K562 (cell line): ENCODE measurements around the gene STX17.

Experiments used
- BRCA1 ChIP-seq, 2 experiments: fragments of 450-650 bp in 1 of 2; sonication (generic) in 1 of 2; formaldehyde crosslinking in 1 of 2; IDR thresholded peaks; 2 replicates each; pipeline versions ENCODE4 v1.5.0 to v1.6.1; 2017 to 2020; ENCODE audit warnings: mild to moderate bottlenecking in 1 of 2, missing genetic modification reagents in 1 of 2
- CBX3 ChIP-seq, 2 experiments: IDR thresholded peaks; 1 replicate in 1 of 2; 2 replicates in 1 of 2; pipeline ENCODE4 v1.6.1; 2012; ENCODE audit warnings: inconsistent platforms in 2 of 2, low read length in 2 of 2, borderline replicate concordance in 1 of 2, control low read depth in 1 of 2
- CEBPB ChIP-seq: fragments of 450-650 bp; IDR thresholded peaks from 2 replicates; pipeline ENCODE4 v1.6.1; 2016; ENCODE audit warnings: missing genetic modification characterization, missing compliant biosample characterization
- FOXP1 ChIP-seq: sonication (generic); formaldehyde crosslinking; IDR thresholded peaks from 2 replicates; pipeline ENCODE4 v1.8.0; 2022; ENCODE audit warnings: mild to moderate bottlenecking, missing genetic modification reagents
- KDM4B ChIP-seq, 2 experiments: fragments of 450-650 bp in 1 of 2; sonication (generic) in 1 of 2; IDR thresholded peaks; 2 replicates each; pipeline ENCODE4 v1.6.1; 2016 to 2017; ENCODE audit warnings: borderline replicate concordance in 2 of 2, antibody characterized with exemption in 1 of 2, low read depth in 1 of 2, mild to moderate bottlenecking in 1 of 2
- MTF1 ChIP-seq: fragments of 250-450 bp; sonication (Bioruptor Pico); IDR thresholded peaks from 2 replicates; pipeline ENCODE4 v1.9.0; 2021; ENCODE audit warnings: moderate library complexity, mild to moderate bottlenecking, inconsistent platforms, borderline replicate concordance
- POLR3G ChIP-seq: IDR thresholded peaks from 2 replicates; pipeline ENCODE4 v1.6.1; 2011; ENCODE audit not compliant: insufficient read length, insufficient replicate concordance; ENCODE audit errors: extremely low read depth
- TBP ChIP-seq: optimal IDR thresholded peaks from 2 replicates; pipeline ENCODE3; 2011; ENCODE audit warnings: low read depth, low read length, improper control_type of control experiment
- ZC3H8 ChIP-seq: fragments of 450-650 bp; IDR thresholded peaks from 2 replicates; pipeline ENCODE4 v1.6.1; 2017
- TF ChIP-seq, protein P1 (sequence below): fragments of 250-450 bp; sonication (Bioruptor Pico); IDR thresholded peaks from 2 replicates; pipeline ENCODE4 v1.5.0; 2020; ENCODE audit warnings: mild to moderate bottlenecking, borderline replicate concordance
- TF ChIP-seq, protein P2 (sequence below), 2 experiments: fragments of 450-650 bp in 1 of 2; sonication (generic) in 1 of 2; formaldehyde crosslinking; conservative IDR thresholded peaks; 2 replicates each; pipeline versions ENCODE4 v1.4.0 to v1.8.1; 2020 to 2022; ENCODE audit warnings: mild to moderate bottlenecking in 1 of 2, missing genetic modification reagents in 1 of 2
- TF ChIP-seq, protein P3 (sequence below), 3 experiments: IDR thresholded peaks in 2 of 3; conservative IDR thresholded peaks in 1 of 3; 2 replicates each; pipeline ENCODE4 v1.5.1; 2011 to 2012; ENCODE audit warnings: low read length in 3 of 3, mild to moderate bottlenecking in 3 of 3, control low read depth in 2 of 3, improper control_type of control experiment in 1 of 3, inconsistent platforms in 1 of 3, low read depth in 1 of 3, mixed read lengths in 1 of 3, moderate library complexity in 1 of 3; ENCODE audit not compliant: insufficient read depth in 2 of 3
- TF ChIP-seq, protein P4 (sequence below): fragments of 450-650 bp; IDR thresholded peaks from 2 replicates; pipeline ENCODE4 v1.6.1; 2016; ENCODE audit warnings: antibody characterized with exemption

DNA sequence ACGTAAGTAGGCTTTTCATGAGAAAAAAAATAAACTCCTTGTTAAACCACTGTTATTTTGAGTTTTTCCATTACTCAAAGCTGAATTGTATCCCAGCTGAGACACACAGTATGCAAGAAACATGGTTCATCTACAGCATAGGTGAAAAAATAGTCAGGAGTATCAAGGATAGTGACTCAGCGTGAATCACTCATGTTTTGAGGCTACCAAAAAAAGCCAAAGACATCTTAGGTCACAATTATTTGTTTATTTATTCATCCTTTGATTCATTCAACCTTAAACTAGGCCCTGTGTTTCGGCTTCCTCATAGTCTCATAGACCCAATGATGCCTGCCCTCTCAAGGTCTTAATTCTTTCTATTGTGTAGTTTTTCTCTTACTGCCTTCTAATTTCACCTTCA is 32.9 kb upstream of the STX17 start:
- no peak for TF ChIP-seq POLR3G
- no peak for TF ChIP-seq CEBPB (tag)
- no peak for TF ChIP-seq TBP
- TF ChIP-seq, protein P1, sequence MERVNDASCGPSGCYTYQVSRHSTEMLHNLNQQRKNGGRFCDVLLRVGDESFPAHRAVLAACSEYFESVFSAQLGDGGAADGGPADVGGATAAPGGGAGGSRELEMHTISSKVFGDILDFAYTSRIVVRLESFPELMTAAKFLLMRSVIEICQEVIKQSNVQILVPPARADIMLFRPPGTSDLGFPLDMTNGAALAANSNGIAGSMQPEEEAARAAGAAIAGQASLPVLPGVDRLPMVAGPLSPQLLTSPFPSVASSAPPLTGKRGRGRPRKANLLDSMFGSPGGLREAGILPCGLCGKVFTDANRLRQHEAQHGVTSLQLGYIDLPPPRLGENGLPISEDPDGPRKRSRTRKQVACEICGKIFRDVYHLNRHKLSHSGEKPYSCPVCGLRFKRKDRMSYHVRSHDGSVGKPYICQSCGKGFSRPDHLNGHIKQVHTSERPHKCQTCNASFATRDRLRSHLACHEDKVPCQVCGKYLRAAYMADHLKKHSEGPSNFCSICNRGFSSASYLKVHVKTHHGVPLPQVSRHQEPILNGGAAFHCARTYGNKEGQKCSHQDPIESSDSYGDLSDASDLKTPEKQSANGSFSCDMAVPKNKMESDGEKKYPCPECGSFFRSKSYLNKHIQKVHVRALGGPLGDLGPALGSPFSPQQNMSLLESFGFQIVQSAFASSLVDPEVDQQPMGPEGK (CRISPR knock-in tag): no peak
- TF ChIP-seq, protein P2, sequence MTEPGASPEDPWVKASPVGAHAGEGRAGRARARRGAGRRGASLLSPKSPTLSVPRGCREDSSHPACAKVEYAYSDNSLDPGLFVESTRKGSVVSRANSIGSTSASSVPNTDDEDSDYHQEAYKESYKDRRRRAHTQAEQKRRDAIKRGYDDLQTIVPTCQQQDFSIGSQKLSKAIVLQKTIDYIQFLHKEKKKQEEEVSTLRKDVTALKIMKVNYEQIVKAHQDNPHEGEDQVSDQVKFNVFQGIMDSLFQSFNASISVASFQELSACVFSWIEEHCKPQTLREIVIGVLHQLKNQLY (CRISPR knock-in tag; conservative IDR thresholded peaks at IDR 0.05): no peak
- TF ChIP-seq FOXP1 (CRISPR knock-in tag): no peak
- TF ChIP-seq MTF1: no peak
- TF ChIP-seq CBX3 (IDR thresholded peaks at IDR 0.05; ENCODE audit: borderline replicate concordance in 1 of 2, low read length in 2 of 2): no peak
- TF ChIP-seq BRCA1 (IDR thresholded peaks at IDR 0.05): no peak
- no peak for TF ChIP-seq BRCA1 (CRISPR knock-in tag; IDR thresholded peaks at IDR 0.05)
- TF ChIP-seq KDM4B (IDR thresholded peaks at IDR 0.05; ENCODE audit: borderline replicate concordance in 2 of 2, low read depth in 1 of 2): no peak
- TF ChIP-seq, protein P3, sequence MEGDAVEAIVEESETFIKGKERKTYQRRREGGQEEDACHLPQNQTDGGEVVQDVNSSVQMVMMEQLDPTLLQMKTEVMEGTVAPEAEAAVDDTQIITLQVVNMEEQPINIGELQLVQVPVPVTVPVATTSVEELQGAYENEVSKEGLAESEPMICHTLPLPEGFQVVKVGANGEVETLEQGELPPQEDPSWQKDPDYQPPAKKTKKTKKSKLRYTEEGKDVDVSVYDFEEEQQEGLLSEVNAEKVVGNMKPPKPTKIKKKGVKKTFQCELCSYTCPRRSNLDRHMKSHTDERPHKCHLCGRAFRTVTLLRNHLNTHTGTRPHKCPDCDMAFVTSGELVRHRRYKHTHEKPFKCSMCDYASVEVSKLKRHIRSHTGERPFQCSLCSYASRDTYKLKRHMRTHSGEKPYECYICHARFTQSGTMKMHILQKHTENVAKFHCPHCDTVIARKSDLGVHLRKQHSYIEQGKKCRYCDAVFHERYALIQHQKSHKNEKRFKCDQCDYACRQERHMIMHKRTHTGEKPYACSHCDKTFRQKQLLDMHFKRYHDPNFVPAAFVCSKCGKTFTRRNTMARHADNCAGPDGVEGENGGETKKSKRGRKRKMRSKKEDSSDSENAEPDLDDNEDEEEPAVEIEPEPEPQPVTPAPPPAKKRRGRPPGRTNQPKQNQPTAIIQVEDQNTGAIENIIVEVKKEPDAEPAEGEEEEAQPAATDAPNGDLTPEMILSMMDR (IDR thresholded peaks at IDR 0.05 in 2 of 3, conservative IDR thresholded peaks at IDR 0.05 in 1 of 3; ENCODE audit: insufficient read depth in 2 of 3, low read depth in 1 of 3, low read length in 3 of 3): no peak
- TF ChIP-seq ZC3H8: no peak
- TF ChIP-seq, protein P4, sequence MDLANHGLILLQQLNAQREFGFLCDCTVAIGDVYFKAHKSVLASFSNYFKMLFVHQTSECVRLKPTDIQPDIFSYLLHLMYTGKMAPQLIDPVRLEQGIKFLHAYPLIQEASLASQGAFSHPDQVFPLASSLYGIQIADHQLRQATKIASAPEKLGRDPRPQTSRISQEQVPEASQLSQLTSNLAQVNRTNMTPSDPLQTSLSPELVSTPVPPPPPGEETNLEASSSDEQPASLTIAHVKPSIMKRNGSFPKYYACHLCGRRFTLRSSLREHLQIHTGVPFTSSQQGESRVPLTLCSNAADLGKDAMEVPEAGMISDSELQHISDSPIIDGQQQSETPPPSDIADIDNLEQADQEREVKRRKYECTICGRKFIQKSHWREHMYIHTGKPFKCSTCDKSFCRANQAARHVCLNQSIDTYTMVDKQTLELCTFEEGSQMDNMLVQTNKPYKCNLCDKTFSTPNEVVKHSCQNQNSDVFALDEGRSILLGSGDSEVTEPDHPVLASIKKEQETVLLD: no peak
